GM18505 (cell line): ENCODE results near the gene PLN.

ENCODE experiments used
- ATAC-seq: cut with Tn5 transposase; IDR thresholded peaks from one replicate; pipeline ENCODE4 v1.9.1; 2021; ENCODE audit not compliant: unreplicated experiment
- POLR2A ChIP-seq: IDR thresholded peaks from 4 replicates; pipeline ENCODE4 v1.6.1; 2011; ENCODE audit warnings: borderline replicate concordance; ENCODE audit not compliant: insufficient read depth, insufficient read length; ENCODE audit errors: extremely low read depth

PLN gene

GRCh38 chr6:118548136-118548535, at the start of gene PLN:
PLN (plus strand) TSS chr6:118548296; CDS start chr6:118558922, 10,626 bp downstream.
- no peak for ATAC-seq
- TF ChIP-seq POLR2A = no peak

- ATAC-seq = no peak
- no peak for TF ChIP-seq POLR2A
Observed at GRCh38 chr6:118500130-118501015, 47.7 kb upstream of the PLN start.

- ATAC-seq = no peak
- TF ChIP-seq POLR2A = no peak
Observed at GRCh38 chr6:118501099-118501498, 47.0 kb upstream of the PLN start.

DNA sequence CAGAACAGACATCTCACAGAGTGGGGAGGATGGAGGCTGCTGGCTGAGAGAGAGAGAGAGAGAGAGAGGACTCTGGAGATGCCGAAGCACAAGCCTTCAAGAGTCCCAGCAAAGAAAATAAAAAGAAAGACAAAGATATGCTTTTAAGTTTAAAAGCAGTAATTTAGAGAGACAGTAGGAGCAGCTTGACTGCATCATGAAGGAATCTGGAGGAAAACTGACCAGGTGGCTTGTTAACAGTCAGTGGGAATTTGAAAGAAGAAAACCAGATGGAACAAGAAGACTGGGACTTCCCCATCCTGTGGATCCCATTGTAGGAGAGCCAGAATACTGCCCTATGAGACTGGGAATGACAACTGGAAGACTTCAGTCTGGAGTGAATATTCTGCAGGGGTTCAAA, 46.3 kb upstream of the PLN start:
- TF ChIP-seq POLR2A = no peak
- ATAC-seq = no peak

DNA sequence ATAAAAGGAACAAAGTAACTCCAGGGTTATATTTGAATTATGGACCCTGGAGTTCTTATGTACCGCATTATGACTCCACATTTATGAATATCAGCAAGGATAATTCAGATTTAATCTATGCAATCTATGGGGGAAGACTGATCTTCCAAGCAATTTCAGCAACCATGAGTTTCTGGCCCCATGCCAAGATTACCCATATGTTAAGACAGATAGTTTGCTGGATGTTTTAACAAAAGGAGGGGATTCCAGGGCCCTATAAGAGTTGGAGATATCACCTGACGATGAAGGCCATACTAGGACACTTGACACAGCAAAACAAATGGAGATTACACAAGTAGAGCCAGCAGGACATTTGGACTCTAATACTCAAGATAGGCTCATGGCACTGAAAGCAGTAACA, 45.9 kb upstream of the PLN start:
- no peak for ATAC-seq
- TF ChIP-seq POLR2A = no peak

- ATAC-seq = no peak
- no peak for TF ChIP-seq POLR2A
Observed at GRCh38 chr6:118504611-118505010, 43.5 kb upstream of the PLN start.

- ATAC-seq = no peak
- no peak for TF ChIP-seq POLR2A
Observed at GRCh38 chr6:118505656-118506055, 42.4 kb upstream of the PLN start.

GRCh38 chr6:118506071-118506638, 41.9 kb upstream of the PLN start:
- no peak for TF ChIP-seq POLR2A
- ATAC-seq = no peak

DNA sequence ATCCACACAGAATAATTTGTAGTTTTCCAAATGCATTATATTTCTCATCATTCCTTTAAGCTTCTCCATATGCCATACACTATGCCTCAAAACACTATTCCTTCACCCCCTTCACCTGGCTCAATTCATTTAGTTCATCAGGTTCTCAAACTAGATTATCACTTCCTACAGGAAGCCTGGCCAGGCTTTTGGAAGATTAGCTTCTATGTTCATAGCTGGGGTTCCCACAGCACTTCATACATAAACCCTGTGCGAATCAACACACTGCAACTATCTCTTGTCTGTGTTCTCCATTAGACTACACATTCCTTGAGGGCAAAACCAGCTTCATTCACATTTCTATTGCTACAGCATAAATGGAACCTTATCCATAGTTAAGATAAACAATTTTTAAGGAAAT, 40.5 kb upstream of the PLN start:
- TF ChIP-seq POLR2A = no peak
- ATAC-seq = no peak

GRCh38 chr6:118509009-118509617, 39.0 kb upstream of the PLN start:
- ATAC-seq = no peak

GRCh38 chr6:118511930-118512715, 36.0 kb upstream of the PLN start:
- TF ChIP-seq POLR2A = no peak
- no peak for ATAC-seq

More at GRCh38 chr6:118509009-118509617, 39.0 kb upstream of the PLN start:
- TF ChIP-seq POLR2A = no peak

GRCh38 chr6:118514689-118515088, 33.4 kb upstream of the PLN start:
- ATAC-seq = no peak
- TF ChIP-seq POLR2A = no peak

GRCh38 chr6:118522422-118522821, 25.7 kb upstream of the PLN start:
- no peak for ATAC-seq
- TF ChIP-seq POLR2A = no peak
